ENCODE measurements around the gene CHD1. TPM values are rescaled to one million over a fixed set of nuclear protein-coding genes. Genes with fewer than 3 reads are reported as not detected.
A peak's percentile ranks its signal among the peaks of the same experiment; 100 is the strongest.

CHD1 gene
- total and polyA plus RNA-seq, 2 of the 13 experiments (the other 11 are each of a cell fraction or from before 2014, with no cell fraction given) = 22.8 to 55.9 TPM

DNA sequence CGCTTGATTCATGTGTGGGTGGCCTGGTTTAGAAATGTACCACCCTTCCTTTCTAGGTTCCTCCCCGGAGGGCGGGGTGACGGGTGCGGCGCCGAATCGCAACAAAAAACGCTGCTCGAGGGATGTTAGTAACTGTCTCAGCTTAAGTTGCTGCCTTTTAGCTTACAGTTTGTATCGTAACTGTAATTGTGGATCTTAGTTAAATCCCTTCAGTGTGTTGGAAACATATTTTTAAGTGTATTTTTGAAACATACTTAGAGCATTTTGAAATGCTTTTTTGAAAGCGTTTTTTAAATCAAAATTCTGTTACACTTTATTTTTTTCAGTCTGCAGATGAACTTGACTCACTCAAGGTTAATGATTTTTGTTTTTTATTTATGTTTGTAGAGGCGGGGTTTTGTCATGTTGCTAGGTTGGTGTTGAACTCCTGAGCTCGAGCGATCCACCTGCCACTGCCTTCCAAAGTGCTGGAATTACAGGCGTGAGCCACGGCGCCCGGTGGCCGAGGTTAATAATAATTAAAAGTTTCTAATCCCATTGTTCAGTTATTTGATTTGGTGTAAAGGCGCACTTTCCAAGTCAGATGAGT, 997 bp upstream of the CHD1 start:
- ChIA-PET POLR2A (interaction anchor here (0.8 to 2.3 kb wide), 6 partner anchors 9 to 108 kb away, joined by 3 to 21 read pairs (median 7); no protein-coding TSS in a partner anchor), CTCF (ENCODE audit: low intra/inter-chr PET ratio, low total read pairs) (no interaction called here)
- BruUV-seq (replicated peaks) = no TSS peak
- intact Hi-C loops (cut with micrococcal nuclease; ENCODE audit: unreplicated experiment) = loop anchor here (1.0 to 2.0 kb wide), 3 partner anchors 21 to 157 kb away; partner anchors contain the start of gene RGMB
- peak overlapping the region; percentile 99 for H3K9ac ChIP-seq (ENCODE audit: insufficient read depth, low read depth, low read length)
- peaks cover 43% of the 10 kb centered on the region for H3K79me2 ChIP-seq (ENCODE audit: insufficient read depth, low read length)
- peaks cover 0 to 7% of the 10 kb centered on the region in 2 experiments; a peak in 1 of 5 replicates for H3K36me3 ChIP-seq (replicated peaks in 1 of 2; ENCODE audit: control insufficient read depth in 1 of 2, insufficient read depth in 2 of 2, low read length in 2 of 2)
- peaks cover 36% of the 10 kb centered on the region for H3K4me1 ChIP-seq (ENCODE audit: insufficient read depth, low read length)
- H3K27me3 ChIP-seq (ENCODE audit: control insufficient read depth in 1 of 2, insufficient read depth in 2 of 2, low read length in 2 of 2) = no peaks in the 10 kb centered on the region; a peak in 1 of 5 replicates
- peak overlapping the region; percentile 100 for H3K27ac ChIP-seq (ENCODE audit: extremely low read length, insufficient read depth, low read length)
- in situ Hi-C loops (cut with HindIII; ENCODE audit: extremely low pct_ligation_motif_present, low pct_unique_long_range_greater_than_20kb) = loop anchor here (5.0 kb wide), 1 partner anchor 158 kb away; the partner anchor contains the start of gene RGMB
- FAIRE-seq = peak; percentile 50
- H4K20me1 ChIP-seq (ENCODE audit: insufficient read depth, low read length) = peaks cover 13% of the 10 kb centered on the region
- no peak for DNase-seq (ENCODE audit: low spot score)
- H3K4me3 ChIP-seq (replicated peaks in 1 of 3; ENCODE audit: insufficient read depth in 1 of 3, low read depth in 2 of 3, low read length in 3 of 3) = peak overlapping the region; percentile 71 to 83 (median 78)
- ATAC-seq = no peak
- no peak overlapping the region for H2AFZ ChIP-seq (ENCODE audit: low read length)
- peak overlapping the region; percentile 78 for H3K4me2 ChIP-seq (ENCODE audit: low read depth, low read length)
- no peaks in the 10 kb centered on the region for H3K9me3 ChIP-seq (ENCODE audit: low read length)
- 5% methylated on average over 13 of the region's 21 CpGs for WGBS (ENCODE audit: low lambda C conversion rate)
- TF ChIP-seq AHDC1 (CRISPR knock-in tag; IDR thresholded peaks at IDR 0.05; ENCODE audit: borderline replicate concordance) = peak; percentile 58; the same call in 1 of the 2 replicates
- 0 out of 2 replicates have a peak, but pooled peaks have one; percentile 3 for TF ChIP-seq ZNF414 (CRISPR knock-in tag; IDR thresholded peaks at IDR 0.05)
- no peak for TF ChIP-seq SALL2 (CRISPR knock-in tag; IDR thresholded peaks at IDR 0.05)
- TF ChIP-seq ZNF33A (CRISPR knock-in tag; IDR thresholded peaks at IDR 0.05; ENCODE audit: borderline replicate concordance) = 0 out of 2 replicates have a peak, but pooled peaks have one; percentile 89
- TF ChIP-seq ZNF878 (CRISPR knock-in tag; IDR thresholded peaks at IDR 0.05) = peak; percentile 87; the same call in 1 of the 2 replicates
- TF ChIP-seq ZNF501 (CRISPR knock-in tag; IDR thresholded peaks at IDR 0.05) = 0 out of 2 replicates have a peak, but pooled peaks have one; percentile 21
- TF ChIP-seq ZFP36L2 (CRISPR knock-in tag; IDR thresholded peaks at IDR 0.05) = no peak
- TF ChIP-seq KMT2A (CRISPR knock-in tag; IDR thresholded peaks at IDR 0.05) = 0 out of 2 replicates have a peak, but pooled peaks have one; percentile 8
- no peak for TF ChIP-seq GZF1 (CRISPR knock-in tag; IDR thresholded peaks at IDR 0.05)
- TF ChIP-seq ZNF33B (CRISPR knock-in tag; IDR thresholded peaks at IDR 0.05) = 0 out of 2 replicates have a peak, but pooled peaks have one; percentile 15
- no peak for TF ChIP-seq U2AF1 (optimal IDR thresholded peaks at IDR 0.05; ENCODE audit: low read depth, low read length)
- no peak for TF ChIP-seq IRX3 (CRISPR knock-in tag; IDR thresholded peaks at IDR 0.05; ENCODE audit: borderline replicate concordance, low read depth)
- peak; percentile 61; the same call in 1 of the 2 replicates for TF ChIP-seq ZC3H4 (CRISPR knock-in tag; IDR thresholded peaks at IDR 0.05; ENCODE audit: borderline replicate concordance)
- 0 out of 2 replicates have a peak, but pooled peaks have one; percentile 31 for TF ChIP-seq ZNF816 (CRISPR knock-in tag; IDR thresholded peaks at IDR 0.05; ENCODE audit: borderline replicate concordance)
- 0 out of 2 replicates have a peak, but pooled peaks have one; percentile 4 for TF ChIP-seq ETV5 (CRISPR knock-in tag; IDR thresholded peaks at IDR 0.05; ENCODE audit: borderline replicate concordance)

All from HepG2 (cell line).